ENCODE data around the gene CLDN6. TPM values are rescaled to one million over a fixed set of nuclear protein-coding genes. Genes with fewer than 3 reads are reported as not detected.

CLDN6 gene
- total RNA-seq, 4 donors from 2014 or later: not detected

- Histone ChIP-seq H3K4me1 (peaks cover 0 to 33% (median 15%) of the 10 kb centered on the region in 3 donors), H3K4me3 (peak overlapping the region in 1 of 2 donors; percentile 14), H3K27ac (no peak overlapping the region), H3K36me3 (peaks cover 0 to 22% of the 10 kb centered on the region in 2 donors), H3K27me3 (peaks cover 62% of the 10 kb centered on the region), H3K9me3 (no peaks in the 10 kb centered on the region)
- ATAC-seq: no peak
- WGBS, 2 donors (ENCODE audit: low coverage in 1 of 2): 39 to 56% methylated on average over 7 to 9 of the region's 59 CpGs
- TF ChIP-seq CTCF (IDR thresholded peaks at IDR 0.05) (no peak), POLR2AphosphoS5 (IDR thresholded peaks at IDR 0.05) (no peak), EP300 (IDR thresholded peaks at IDR 0.05) (no peak), POLR2A (IDR thresholded peaks at IDR 0.05) (no peak)
Measured at GRCh38 chr16:3029491-3030221, 11.7 kb upstream of the CLDN6 start.

- ATAC-seq: no peak
- H3K9me3 ChIP-seq: no peaks in the 10 kb centered on the region
- 33 to 42% methylated on average over 2 to 3 of the region's 15 CpGs for WGBS, 2 donors (ENCODE audit: low coverage in 1 of 2)
- no peak overlapping the region for H3K4me3 ChIP-seq
- TF ChIP-seq POLR2AphosphoS5 (IDR thresholded peaks at IDR 0.05) (no peak), POLR2A (IDR thresholded peaks at IDR 0.05) (no peak), EP300 (IDR thresholded peaks at IDR 0.05) (no peak), CTCF (IDR thresholded peaks at IDR 0.05) (no peak)
- peaks cover 53% of the 10 kb centered on the region for H3K27me3 ChIP-seq
- no peak overlapping the region for H3K27ac ChIP-seq
- peaks cover 0 to 39% (median 15%) of the 10 kb centered on the region in 3 donors for H3K4me1 ChIP-seq
- peaks cover 0 to 22% of the 10 kb centered on the region in 2 donors for H3K36me3 ChIP-seq
Measured at GRCh38 chr16:3028716-3029319, 10.8 kb upstream of the CLDN6 start.

GRCh38 chr16:3027983-3028715 lies 10.2 kb upstream of the CLDN6 start:
- Histone ChIP-seq H3K4me3 (no peak overlapping the region), H3K27ac (peak overlapping the region in 1 of 4 donors; percentile 49), H3K9me3 (no peaks in the 10 kb centered on the region), H3K27me3 (peaks cover 47% of the 10 kb centered on the region), H3K36me3 (peaks cover 0 to 22% of the 10 kb centered on the region in 2 donors), H3K4me1 (peaks cover 0 to 46% (median 20%) of the 10 kb centered on the region in 3 donors)
- TF ChIP-seq CTCF (IDR thresholded peaks at IDR 0.05) (peak in 3 of 4 experiments; percentile 40 to 96 (median 66)), EP300 (IDR thresholded peaks at IDR 0.05) (no peak)
- ATAC-seq: peak; percentile 38
- WGBS, 2 donors (ENCODE audit: low coverage in 1 of 2): 20% methylated on average over 1 of the region's 58 CpGs; no CpG with 5 or more reads in 1 of the 2 donors

GRCh38 chr16:3027489-3027795 lies 9.5 kb upstream of the CLDN6 start:
- Histone ChIP-seq H3K27me3 (peaks cover 40% of the 10 kb centered on the region), H3K9me3 (no peaks in the 10 kb centered on the region), H3K4me3 (no peak overlapping the region), H3K36me3 (peaks cover 0 to 22% of the 10 kb centered on the region in 2 donors), H3K4me1 (peaks cover 0 to 53% (median 27%) of the 10 kb centered on the region in 3 donors), H3K27ac (no peak overlapping the region)
- no peak for ATAC-seq
- WGBS, 2 donors (ENCODE audit: low coverage in 1 of 2): 87 to 88% methylated on average over 4 to 5 of the region's 8 CpGs
- TF ChIP-seq POLR2AphosphoS5 (IDR thresholded peaks at IDR 0.05): no peak

- H3K36me3 ChIP-seq: peaks cover 0 to 22% of the 10 kb centered on the region in 2 donors
- no peak overlapping the region for H3K4me3 ChIP-seq
- TF ChIP-seq POLR2A (IDR thresholded peaks at IDR 0.05) (no peak), CTCF (IDR thresholded peaks at IDR 0.05) (no peak), POLR2AphosphoS5 (IDR thresholded peaks at IDR 0.05) (no peak), EP300 (IDR thresholded peaks at IDR 0.05) (no peak)
- H3K27me3 ChIP-seq: peaks cover 34% of the 10 kb centered on the region
- H3K27ac ChIP-seq: no peak overlapping the region
- no peaks in the 10 kb centered on the region for H3K9me3 ChIP-seq
- no peak for ATAC-seq
- peaks cover 0 to 59% (median 31%) of the 10 kb centered on the region in 3 donors for H3K4me1 ChIP-seq
- 85 to 88% methylated on average over 7 to 8 of the region's 24 CpGs for WGBS, 2 donors (ENCODE audit: low coverage in 1 of 2)
Measured at GRCh38 chr16:3026609-3027488, 8.9 kb upstream of the CLDN6 start.

Measured in gastroesophageal sphincter (tissue), 4 donors.